ENCODE results near the gene PPP1R27. TPM values are rescaled to one million over a fixed set of nuclear protein-coding genes. Genes with fewer than 3 reads are reported as not detected.
"Not testable (repeated sequence)": the region's sequence is repeated elsewhere in the genome, so short reads cannot be mapped to it uniquely, and the experiment has no call there.

The PPP1R27 gene
- total and polyA plus RNA-seq, 8 donors = 0.19 to 1.5 (median 1.1) TPM; not detected in 5

DNA sequence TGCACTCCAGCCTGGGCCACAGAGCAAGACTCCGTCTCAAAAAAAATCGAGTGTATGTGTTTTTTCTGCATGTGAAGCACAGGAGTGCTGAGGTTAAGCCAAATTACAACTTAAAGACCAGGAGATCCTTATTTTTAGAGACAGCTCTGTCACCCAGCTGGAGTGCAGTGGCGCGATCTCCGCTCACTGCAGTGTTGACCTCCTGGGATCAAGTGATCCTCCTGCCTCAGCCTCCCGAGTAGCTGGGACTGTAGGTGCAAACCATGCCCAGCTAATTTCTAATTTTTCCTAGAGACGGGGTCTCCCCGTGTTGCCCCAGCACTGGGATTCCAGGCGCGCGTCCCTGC lies 7.5 kb upstream of the PPP1R27 start:
- Histone ChIP-seq H3K36me3 (peaks cover 15 to 43% (median 41%) of the 10 kb centered on the region in 3 donors), H3K9me3 (no peaks in the 10 kb centered on the region), H3K4me3 (no peak overlapping the region), H3K4me1 (peaks cover 0 to 15% (median 0%) of the 10 kb centered on the region in 3 donors), H3K27me3 (no peaks in the 10 kb centered on the region), H3K27ac (peak overlapping the region; percentile 18 to 43 (median 32))
- intact Hi-C loops (cut with DNase I) = no loop called here
- no peak for TF ChIP-seq CTCF (IDR thresholded peaks at IDR 0.05)
- ATAC-seq (peak in 1 of 4 donors; percentile 0), FAIRE-seq (no peak), DNase-seq (no peak)
- 76 to 80% methylated on average over 11 of the region's 11 CpGs for WGBS, 2 donors

GRCh38 chr17:81841866-81842265 lies 7.0 kb upstream of the PPP1R27 start:
- peak in 3 of 4 donors; percentile 2 to 6 (median 3) for ATAC-seq
- H3K36me3 ChIP-seq = peaks cover 14 to 38% (median 36%) of the 10 kb centered on the region in 3 donors
- WGBS, 2 donors = 53 to 58% methylated on average over 15 of the region's 15 CpGs
- H3K4me3 ChIP-seq = no peak overlapping the region
- FAIRE-seq = no peak
- peaks cover 0 to 15% (median 0%) of the 10 kb centered on the region in 3 donors for H3K4me1 ChIP-seq
- H3K27me3 ChIP-seq = no peaks in the 10 kb centered on the region
- TF ChIP-seq CTCF (IDR thresholded peaks at IDR 0.05) = no peak
- peak overlapping the region in 1 of 4 donors; percentile 51 for H3K27ac ChIP-seq
- no peak for DNase-seq
- intact Hi-C loops (cut with DNase I) = no loop called here
- no peaks in the 10 kb centered on the region for H3K9me3 ChIP-seq

GRCh38 chr17:81840826-81841778 lies 6.3 kb upstream of the PPP1R27 start:
- ATAC-seq (peak; percentile 63 to 85 (median 76)), FAIRE-seq (no peak), DNase-seq (peak; percentile 66 to 93 (median 74))
- intact Hi-C loops (cut with DNase I) = no loop called here
- peak overlapping the region in 2 of 4 donors; percentile 34 to 51 for H3K27ac ChIP-seq
- H3K27me3 ChIP-seq = no peaks in the 10 kb centered on the region
- H3K4me1 ChIP-seq = peaks cover 0 to 15% (median 0%) of the 10 kb centered on the region in 3 donors
- no peak for TF ChIP-seq CTCF (IDR thresholded peaks at IDR 0.05)
- H3K4me3 ChIP-seq = no peak overlapping the region
- WGBS, 2 donors = 32 to 39% methylated on average over 40 of the region's 40 CpGs
- H3K36me3 ChIP-seq = peaks cover 11 to 30% (median 29%) of the 10 kb centered on the region in 3 donors
- H3K9me3 ChIP-seq = no peaks in the 10 kb centered on the region

- FAIRE-seq; H3K4me3 ChIP-seq; intact Hi-C loops (cut with DNase I); H3K27me3 ChIP-seq; H3K9me3 ChIP-seq; ATAC-seq; H3K27ac ChIP-seq; DNase-seq: not testable (repeated sequence)
- H3K4me1 ChIP-seq = peaks cover 0 to 15% (median 0%) of the 10 kb centered on the region in 3 donors
- H3K36me3 ChIP-seq = peaks cover 2 to 20% (median 18%) of the 10 kb centered on the region in 3 donors
- WGBS, 2 donors = 91 to 92% methylated on average over 5 of the region's 5 CpGs
Observed at GRCh38 chr17:81840059-81840458, 5.2 kb upstream of the PPP1R27 start.

DNA sequence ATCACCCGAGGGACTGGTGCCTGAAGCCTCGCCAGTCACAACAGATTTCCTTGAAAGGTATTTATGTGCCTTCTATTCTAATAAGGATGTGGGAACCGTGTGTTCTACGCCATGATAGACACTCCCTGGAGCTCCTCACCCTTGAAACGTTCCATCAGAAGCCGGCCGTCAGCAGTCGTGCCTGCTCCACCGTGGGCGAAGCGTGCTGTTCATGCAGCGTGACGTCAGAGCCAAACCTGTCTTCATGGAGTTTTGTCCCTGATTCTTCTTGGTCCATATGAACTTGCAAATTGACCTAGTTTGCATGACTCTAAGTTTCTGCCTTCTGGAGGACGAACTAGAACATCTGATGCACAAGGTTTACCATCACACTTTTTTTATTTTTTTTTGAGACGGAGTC lies 4.5 kb upstream of the PPP1R27 start:
- Histone ChIP-seq H3K4me3 (no peak overlapping the region), H3K27ac (no peak overlapping the region), H3K36me3 (peaks cover 0 to 12% (median 12%) of the 10 kb centered on the region in 3 donors), H3K9me3 (no peaks in the 10 kb centered on the region), H3K27me3 (no peaks in the 10 kb centered on the region), H3K4me1 (peaks cover 0 to 15% (median 0%) of the 10 kb centered on the region in 3 donors)
- DNase-seq (no peak), FAIRE-seq (no peak), ATAC-seq (no peak)
- 72 to 75% methylated on average over 15 of the region's 15 CpGs for WGBS, 2 donors
- intact Hi-C loops (cut with DNase I) = no loop called here
- no peak for TF ChIP-seq CTCF (IDR thresholded peaks at IDR 0.05)

All from pancreas (tissue), 10 donors.